ENCODE measurements around the gene ATAD2B.

Gene ATAD2B

GRCh38 chr2:23918837-23919489 is 8.0 kb downstream of the ATAD2B start:
- Histone ChIP-seq H2AFZ (ENCODE audit: low read length) (no peak overlapping the region), H3K27me3 (ENCODE audit: control insufficient read depth in 3 of 3, insufficient read depth in 3 of 3, low read depth in 1 of 3, low read length in 3 of 3) (no peaks in the 10 kb centered on the region), H2BK5ac (ENCODE audit: low read length) (no peak overlapping the region), H3K9me3 (replicated peaks in 1 of 2; ENCODE audit: control insufficient read depth in 2 of 2, insufficient read depth in 1 of 2, low read depth in 1 of 2, low read length in 2 of 2) (no peaks in the 10 kb centered on the region), H2AK5ac (ENCODE audit: low read depth, low read length) (no peak overlapping the region), H4K91ac (ENCODE audit: low read depth, low read length, poor library complexity) (no peak overlapping the region), H3K4me1 (ENCODE audit: control insufficient read depth in 2 of 2, insufficient read depth in 1 of 2, low read depth in 1 of 2, low read length in 2 of 2) (peaks cover 0 to 2% of the 10 kb centered on the region in 2 donors), H3K9ac (ENCODE audit: low read depth, low read length, poor library complexity) (no peak overlapping the region), H2BK12ac (ENCODE audit: low read length) (no peak overlapping the region), H3K18ac (ENCODE audit: low read length) (no peak overlapping the region), H3K27ac (replicated peaks; ENCODE audit: low read length) (no peak overlapping the region), H2BK15ac (ENCODE audit: low read length) (no peak overlapping the region), H2BK120ac (ENCODE audit: low read depth, low read length) (no peak overlapping the region), H3K14ac (ENCODE audit: low read length) (no peak overlapping the region), H3K79me1 (ENCODE audit: low read depth, low read length) (peaks cover 3% of the 10 kb centered on the region), H4K8ac (ENCODE audit: low read depth, low read length) (no peak overlapping the region), H3K36me3 (replicated peaks in 1 of 2; ENCODE audit: control insufficient read depth in 2 of 2, insufficient read depth in 2 of 2, low read length in 2 of 2) (no peaks in the 10 kb centered on the region), H3K4me3 (ENCODE audit: low read length in 2 of 2) (no peak overlapping the region), H3K4me2 (ENCODE audit: insufficient read depth, low read length, poor library complexity, severe bottlenecking) (no peak overlapping the region), H3K23ac (ENCODE audit: low read depth, low read length, poor library complexity) (no peak overlapping the region), H3K4ac (ENCODE audit: low read length) (no peak overlapping the region)
- DNase-seq (ENCODE audit: low spot score): no peak
- WGBS, 2 donors (ENCODE audit: extremely low coverage in 2 of 2, insufficient read length in 2 of 2, insufficient replicate concordance in 1 of 2): no CpG with 5 or more reads among the region's 8 CpGs

- H2BK15ac ChIP-seq (ENCODE audit: low read length): no peak overlapping the region
- H2BK12ac ChIP-seq (ENCODE audit: low read length): no peak overlapping the region
- H4K8ac ChIP-seq (ENCODE audit: low read depth, low read length): no peak overlapping the region
- H3K4me3 ChIP-seq (ENCODE audit: low read length in 2 of 2): no peak overlapping the region
- no peak overlapping the region for H2AFZ ChIP-seq (ENCODE audit: low read length)
- H4K91ac ChIP-seq (ENCODE audit: low read depth, low read length, poor library complexity): no peak overlapping the region
- peaks cover 0 to 4% of the 10 kb centered on the region in 2 donors for H3K36me3 ChIP-seq (replicated peaks in 1 of 2; ENCODE audit: control insufficient read depth in 2 of 2, insufficient read depth in 2 of 2, low read length in 2 of 2)
- no peak overlapping the region for H3K27ac ChIP-seq (replicated peaks; ENCODE audit: low read length)
- no peaks in the 10 kb centered on the region for H3K27me3 ChIP-seq (ENCODE audit: control insufficient read depth in 3 of 3, insufficient read depth in 3 of 3, low read depth in 1 of 3, low read length in 3 of 3)
- no peak overlapping the region for H3K18ac ChIP-seq (ENCODE audit: low read length)
- H2BK120ac ChIP-seq (ENCODE audit: low read depth, low read length): no peak overlapping the region
- H3K4me2 ChIP-seq (ENCODE audit: insufficient read depth, low read length, poor library complexity, severe bottlenecking): no peak overlapping the region
- no peak overlapping the region for H3K14ac ChIP-seq (ENCODE audit: low read length)
- H2AK5ac ChIP-seq (ENCODE audit: low read depth, low read length): no peak overlapping the region
- peaks cover 0 to 2% of the 10 kb centered on the region in 2 donors for H3K4me1 ChIP-seq (ENCODE audit: control insufficient read depth in 2 of 2, insufficient read depth in 1 of 2, low read depth in 1 of 2, low read length in 2 of 2)
- no peak overlapping the region for H2BK5ac ChIP-seq (ENCODE audit: low read length)
- H3K79me1 ChIP-seq (ENCODE audit: low read depth, low read length): peaks cover 3% of the 10 kb centered on the region
- H3K4ac ChIP-seq (ENCODE audit: low read length): no peak overlapping the region
- no peak for DNase-seq (ENCODE audit: low spot score)
- H3K9me3 ChIP-seq (replicated peaks in 1 of 2; ENCODE audit: control insufficient read depth in 2 of 2, insufficient read depth in 1 of 2, low read depth in 1 of 2, low read length in 2 of 2): no peaks in the 10 kb centered on the region
- H3K23ac ChIP-seq (ENCODE audit: low read depth, low read length, poor library complexity): no peak overlapping the region
- no CpG with 5 or more reads among the region's 3 CpGs for WGBS, 2 donors (ENCODE audit: extremely low coverage in 2 of 2, insufficient read length in 2 of 2, insufficient replicate concordance in 1 of 2)
- no peak overlapping the region for H3K9ac ChIP-seq (ENCODE audit: low read depth, low read length, poor library complexity)
These were observed 10.1 kb downstream of the ATAD2B start for GRCh38 chr2:23916727-23917405.

- Histone ChIP-seq H3K23ac (ENCODE audit: low read depth, low read length, poor library complexity) (no peak overlapping the region), H3K27ac (replicated peaks; ENCODE audit: low read length) (no peak overlapping the region), H3K4me2 (ENCODE audit: insufficient read depth, low read length, poor library complexity, severe bottlenecking) (no peak overlapping the region), H3K4ac (ENCODE audit: low read length) (no peak overlapping the region), H2AFZ (ENCODE audit: low read length) (no peak overlapping the region), H3K18ac (ENCODE audit: low read length) (no peak overlapping the region), H2BK5ac (ENCODE audit: low read length) (no peak overlapping the region), H3K9me3 (replicated peaks in 1 of 2; ENCODE audit: control insufficient read depth in 2 of 2, insufficient read depth in 1 of 2, low read depth in 1 of 2, low read length in 2 of 2) (no peaks in the 10 kb centered on the region), H3K27me3 (ENCODE audit: control insufficient read depth in 3 of 3, insufficient read depth in 3 of 3, low read depth in 1 of 3, low read length in 3 of 3) (no peaks in the 10 kb centered on the region), H3K79me1 (ENCODE audit: low read depth, low read length) (peaks cover 5% of the 10 kb centered on the region), H3K36me3 (replicated peaks in 1 of 2; ENCODE audit: control insufficient read depth in 2 of 2, insufficient read depth in 2 of 2, low read length in 2 of 2) (peaks cover 0 to 4% of the 10 kb centered on the region in 2 donors), H4K8ac (ENCODE audit: low read depth, low read length) (no peak overlapping the region), H2AK5ac (ENCODE audit: low read depth, low read length) (no peak overlapping the region), H2BK12ac (ENCODE audit: low read length) (no peak overlapping the region), H3K9ac (ENCODE audit: low read depth, low read length, poor library complexity) (no peak overlapping the region), H4K91ac (ENCODE audit: low read depth, low read length, poor library complexity) (no peak overlapping the region), H3K4me1 (ENCODE audit: control insufficient read depth in 2 of 2, insufficient read depth in 1 of 2, low read depth in 1 of 2, low read length in 2 of 2) (peaks cover 0 to 2% of the 10 kb centered on the region in 2 donors), H2BK120ac (ENCODE audit: low read depth, low read length) (no peak overlapping the region), H3K4me3 (ENCODE audit: low read length in 2 of 2) (no peak overlapping the region), H3K14ac (ENCODE audit: low read length) (no peak overlapping the region), H2BK15ac (ENCODE audit: low read length) (no peak overlapping the region)
- no peak for DNase-seq (ENCODE audit: low spot score)
- WGBS, 2 donors (ENCODE audit: extremely low coverage in 2 of 2, insufficient read length in 2 of 2, insufficient replicate concordance in 1 of 2): no CpG with 5 or more reads among the region's 7 CpGs
These were observed 11.6 kb downstream of the ATAD2B start for GRCh38 chr2:23915327-23915726.

GRCh38 chr2:23912054-23912453 is 14.9 kb downstream of the ATAD2B start:
- Histone ChIP-seq H3K4me2 (ENCODE audit: insufficient read depth, low read length, poor library complexity, severe bottlenecking) (no peak overlapping the region), H3K23ac (ENCODE audit: low read depth, low read length, poor library complexity) (no peak overlapping the region), H2BK120ac (ENCODE audit: low read depth, low read length) (no peak overlapping the region), H3K36me3 (replicated peaks in 1 of 2; ENCODE audit: control insufficient read depth in 2 of 2, insufficient read depth in 2 of 2, low read length in 2 of 2) (peaks cover 0 to 4% of the 10 kb centered on the region in 2 donors), H3K18ac (ENCODE audit: low read length) (no peak overlapping the region), H3K4me1 (ENCODE audit: control insufficient read depth in 2 of 2, insufficient read depth in 1 of 2, low read depth in 1 of 2, low read length in 2 of 2) (peaks cover 0 to 2% of the 10 kb centered on the region in 2 donors), H3K4ac (ENCODE audit: low read length) (no peak overlapping the region), H3K79me1 (ENCODE audit: low read depth, low read length) (peaks cover 3% of the 10 kb centered on the region), H3K9ac (ENCODE audit: low read depth, low read length, poor library complexity) (no peak overlapping the region), H3K14ac (ENCODE audit: low read length) (no peak overlapping the region), H2BK5ac (ENCODE audit: low read length) (no peak overlapping the region), H3K27ac (replicated peaks; ENCODE audit: low read length) (no peak overlapping the region), H2AFZ (ENCODE audit: low read length) (no peak overlapping the region), H3K4me3 (ENCODE audit: low read length in 2 of 2) (no peak overlapping the region), H3K27me3 (ENCODE audit: control insufficient read depth in 3 of 3, insufficient read depth in 3 of 3, low read depth in 1 of 3, low read length in 3 of 3) (no peaks in the 10 kb centered on the region), H2BK12ac (ENCODE audit: low read length) (no peak overlapping the region), H2BK15ac (ENCODE audit: low read length) (no peak overlapping the region), H4K91ac (ENCODE audit: low read depth, low read length, poor library complexity) (no peak overlapping the region), H2AK5ac (ENCODE audit: low read depth, low read length) (no peak overlapping the region), H4K8ac (ENCODE audit: low read depth, low read length) (no peak overlapping the region), H3K9me3 (replicated peaks in 1 of 2; ENCODE audit: control insufficient read depth in 2 of 2, insufficient read depth in 1 of 2, low read depth in 1 of 2, low read length in 2 of 2) (no peaks in the 10 kb centered on the region)
- WGBS, 2 donors (ENCODE audit: extremely low coverage in 2 of 2, insufficient read length in 2 of 2, insufficient replicate concordance in 1 of 2): no CpG with 5 or more reads among the region's 3 CpGs
- no peak for DNase-seq (ENCODE audit: low spot score)

Measured in neuronal stem cell (in vitro differentiated cells).